Lower leg skin (tissue), 3 donors: ENCODE data around the gene LRIG3.

ENCODE experiments used
- POLR2A ChIP-seq, 2 donors: fragments of 450-650 bp; IDR thresholded peaks; one replicate each; pipeline ENCODE4 v1.6.1; 2016 to 2017; ENCODE audit warnings: antibody characterized with exemption in 2 of 2, mild to moderate bottlenecking in 1 of 2, moderate library complexity in 1 of 2
- TF ChIP-seq, protein P1 (sequence below), 3 donors: fragments of 450-650 bp; IDR thresholded peaks; one replicate each; pipeline ENCODE4 v1.5.1; 2016; ENCODE audit warnings: antibody characterized with exemption in 3 of 3, mild to moderate bottlenecking in 3 of 3, moderate library complexity in 2 of 3

DNA sequence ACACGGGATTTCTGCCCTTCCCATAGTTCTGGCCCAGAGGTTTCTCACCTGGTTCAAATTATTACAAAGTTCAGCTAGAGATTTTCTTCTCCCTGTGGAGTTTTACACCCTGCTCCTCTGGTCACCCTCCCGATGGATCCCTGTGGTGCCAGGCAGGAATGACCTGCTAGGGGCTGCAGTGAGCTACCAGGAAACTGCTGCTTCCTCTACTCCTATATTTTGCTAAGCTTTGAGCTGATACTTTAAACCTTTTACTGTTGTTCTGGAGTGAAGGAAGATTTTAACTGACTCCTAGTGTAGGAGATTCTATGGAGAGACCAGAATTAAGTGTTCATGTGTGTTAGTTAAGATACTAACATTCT, 30.4 kb upstream of the LRIG3 start:
- TF ChIP-seq, protein P1, sequence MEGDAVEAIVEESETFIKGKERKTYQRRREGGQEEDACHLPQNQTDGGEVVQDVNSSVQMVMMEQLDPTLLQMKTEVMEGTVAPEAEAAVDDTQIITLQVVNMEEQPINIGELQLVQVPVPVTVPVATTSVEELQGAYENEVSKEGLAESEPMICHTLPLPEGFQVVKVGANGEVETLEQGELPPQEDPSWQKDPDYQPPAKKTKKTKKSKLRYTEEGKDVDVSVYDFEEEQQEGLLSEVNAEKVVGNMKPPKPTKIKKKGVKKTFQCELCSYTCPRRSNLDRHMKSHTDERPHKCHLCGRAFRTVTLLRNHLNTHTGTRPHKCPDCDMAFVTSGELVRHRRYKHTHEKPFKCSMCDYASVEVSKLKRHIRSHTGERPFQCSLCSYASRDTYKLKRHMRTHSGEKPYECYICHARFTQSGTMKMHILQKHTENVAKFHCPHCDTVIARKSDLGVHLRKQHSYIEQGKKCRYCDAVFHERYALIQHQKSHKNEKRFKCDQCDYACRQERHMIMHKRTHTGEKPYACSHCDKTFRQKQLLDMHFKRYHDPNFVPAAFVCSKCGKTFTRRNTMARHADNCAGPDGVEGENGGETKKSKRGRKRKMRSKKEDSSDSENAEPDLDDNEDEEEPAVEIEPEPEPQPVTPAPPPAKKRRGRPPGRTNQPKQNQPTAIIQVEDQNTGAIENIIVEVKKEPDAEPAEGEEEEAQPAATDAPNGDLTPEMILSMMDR (IDR thresholded peaks at IDR 0.05) = no peak
- TF ChIP-seq POLR2A (IDR thresholded peaks at IDR 0.05) = no peak
